Putamen (tissue), 1 donor: Measurements from ENCODE around the gene RNU5D-1.
A peak's percentile ranks its signal among the peaks of the same experiment; 100 is the strongest.

Source experiments
- DNase-seq: peaks from one replicate; pipeline ENCODE4 v3.0.0-alpha.2; 2016; ENCODE audit warnings: low spot score

Gene RNU5D-1

GRCh38 chr1:44733365-44733764 lies 2.4 kb upstream of the RNU5D-1 start:
- DNase-seq = no peak

GRCh38 chr1:44724955-44725698 lies 5.8 kb downstream of the RNU5D-1 start:
- no peak for DNase-seq

GRCh38 chr1:44724296-44724954 lies 6.5 kb downstream of the RNU5D-1 start:
- no peak for DNase-seq

- no peak for DNase-seq
Observed at GRCh38 chr1:44723496-44724295, 7.3 kb downstream of the RNU5D-1 start.

GRCh38 chr1:44723064-44723463 lies 7.9 kb downstream of the RNU5D-1 start:
- no peak for DNase-seq

- no peak for DNase-seq
Observed at GRCh38 chr1:44721485-44722361, 9.2 kb downstream of the RNU5D-1 start.

- DNase-seq = no peak
Observed at GRCh38 chr1:44720281-44720680, 10.7 kb downstream of the RNU5D-1 start.

- DNase-seq = no peak
Observed at GRCh38 chr1:44719318-44719717, 11.7 kb downstream of the RNU5D-1 start.

GRCh38 chr1:44718091-44718490 lies 12.9 kb downstream of the RNU5D-1 start:
- no peak for DNase-seq

- DNase-seq = no peak
Observed at GRCh38 chr1:44717653-44718052, 13.3 kb downstream of the RNU5D-1 start.

GRCh38 chr1:44717156-44717555 lies 13.8 kb downstream of the RNU5D-1 start:
- no peak for DNase-seq

- DNase-seq = peak; percentile 63
Observed at GRCh38 chr1:44714944-44715571, 15.9 kb downstream of the RNU5D-1 start.

- no peak for DNase-seq
Observed at GRCh38 chr1:44714532-44714931, 16.4 kb downstream of the RNU5D-1 start.

- no peak for DNase-seq
Observed at GRCh38 chr1:44713321-44713781, 17.6 kb downstream of the RNU5D-1 start.

GRCh38 chr1:44707959-44708831 lies 22.8 kb downstream of the RNU5D-1 start:
- no peak for DNase-seq

GRCh38 chr1:44707112-44707881 lies 23.7 kb downstream of the RNU5D-1 start:
- DNase-seq = no peak

- no peak for DNase-seq
Observed at GRCh38 chr1:44705938-44706337, 25.0 kb downstream of the RNU5D-1 start.

GRCh38 chr1:44705470-44705869 lies 25.5 kb downstream of the RNU5D-1 start:
- DNase-seq = no peak

GRCh38 chr1:44701141-44701573 lies 29.8 kb downstream of the RNU5D-1 start:
- DNase-seq = no peak
